NCI-H187 (cell line): ENCODE measurements around the gene DPP7.

Experiments
- DNase-seq, 2 experiments: peaks; one replicate each; lab custom pipeline; 2025; lab: John Stamatoyannopoulos, UW

The DPP7 gene

GRCh38 chr9:137088121-137088520 lies 26.4 kb downstream of the DPP7 start:
- DNase-seq, result no peak

DNA sequence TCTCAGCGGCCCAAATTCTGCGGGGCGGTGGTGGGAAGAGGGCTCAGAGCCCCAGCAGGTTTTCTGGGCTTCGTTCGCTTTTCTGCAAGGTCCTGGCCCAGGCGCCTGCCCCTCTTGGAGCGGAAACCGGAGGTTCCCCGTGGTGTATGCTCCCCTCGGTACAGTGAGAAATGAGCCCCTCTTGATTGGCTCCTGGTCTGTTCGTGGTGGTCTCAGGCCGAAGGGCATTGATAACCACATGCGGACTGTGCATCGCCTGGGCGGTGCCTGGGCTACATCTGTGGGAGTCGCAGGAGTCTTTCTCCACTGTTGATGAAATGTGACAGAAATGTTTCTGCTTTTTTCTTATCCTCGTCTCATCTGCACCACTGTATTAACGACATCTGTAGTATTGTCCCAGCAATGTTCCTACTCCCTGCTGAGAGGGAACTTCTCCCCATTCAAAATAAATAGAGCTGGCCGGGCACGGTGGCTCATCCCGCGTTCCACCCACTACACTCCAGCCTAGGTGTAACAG lies 27.1 kb downstream of the DPP7 start:
- no peak for DNase-seq

GRCh38 chr9:137086531-137087408 lies 27.8 kb downstream of the DPP7 start, which contains the start of gene MAN1B1:
Gene MAN1B1 (plus strand): TSS chr9:137086985. CDS start chr9:137087000, 15 bp downstream.
- peak; percentile 90 to 96 for DNase-seq

DNA sequence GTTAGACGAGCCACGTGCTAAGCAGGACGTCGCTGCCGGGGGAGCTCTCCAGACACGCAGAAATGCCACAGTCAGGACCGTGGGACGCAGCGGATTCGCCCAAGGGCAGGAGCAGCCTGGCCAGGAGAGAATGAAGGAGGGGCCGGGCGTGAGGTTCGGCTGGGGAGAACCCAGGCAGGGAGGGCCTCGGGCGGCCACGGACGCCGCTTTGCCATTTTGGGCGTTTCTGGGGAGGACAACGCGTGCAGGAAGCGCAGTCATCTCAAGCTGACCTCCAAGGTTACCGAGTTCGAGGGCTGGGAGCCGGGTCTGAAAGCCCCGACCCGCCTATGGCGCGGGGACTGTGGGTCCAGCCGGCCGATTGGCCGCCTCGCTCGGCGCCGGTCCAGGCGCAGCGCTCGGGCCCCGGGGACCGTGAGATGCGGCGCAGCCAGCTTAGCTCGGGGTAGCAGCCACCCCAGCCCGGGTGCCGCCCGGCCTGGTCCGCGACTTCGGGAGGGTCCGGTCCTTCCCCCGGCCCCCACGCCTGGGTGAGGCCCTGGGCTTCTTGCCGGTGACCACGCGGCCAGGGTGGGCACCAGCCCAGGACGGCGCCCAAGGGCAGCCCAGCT lies 28.5 kb downstream of the DPP7 start:
- no peak for DNase-seq

- DNase-seq, result peak in 1 of 2 experiments; percentile 27
Measured at GRCh38 chr9:137084526-137084925, 30.0 kb downstream of the DPP7 start.

GRCh38 chr9:137083394-137084004 lies 31.0 kb downstream of the DPP7 start:
- no peak for DNase-seq

- no peak for DNase-seq
Measured at GRCh38 chr9:137082925-137083290, 31.6 kb downstream of the DPP7 start.

DNA sequence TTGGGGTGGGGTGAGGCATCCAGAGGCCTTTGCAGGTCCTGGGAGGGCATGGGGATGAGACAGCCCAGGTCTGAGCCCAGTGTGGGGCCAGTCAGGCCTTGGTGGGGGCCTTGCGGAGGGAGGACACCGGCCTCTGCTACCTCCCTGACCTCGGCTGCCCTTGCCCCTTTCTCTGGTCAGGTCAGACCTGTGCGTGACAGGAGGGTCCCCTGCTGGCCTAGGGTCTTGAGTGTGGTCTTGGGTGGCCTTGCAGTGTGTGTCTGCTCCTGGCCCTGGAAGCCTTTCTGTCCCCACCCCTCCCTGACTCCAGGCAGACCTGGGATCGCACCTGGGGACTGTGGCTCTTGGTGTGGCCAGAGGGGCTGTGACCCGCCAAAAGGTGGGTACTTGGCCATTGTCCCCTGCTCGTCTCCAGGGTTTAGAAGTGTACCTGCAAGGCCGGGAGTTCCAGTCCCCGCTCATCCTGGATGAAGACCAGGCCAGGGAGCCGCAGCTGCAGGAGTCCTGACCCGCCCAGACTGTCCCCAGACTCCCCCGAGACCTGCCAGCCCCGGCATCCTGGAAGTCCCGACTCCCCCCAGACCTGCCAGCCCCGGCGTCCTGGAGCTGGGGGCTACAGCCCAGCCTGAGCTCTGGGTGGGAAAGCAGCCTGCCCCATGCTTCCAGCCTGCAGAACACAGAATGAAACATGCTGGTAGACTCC lies 32.2 kb downstream of the DPP7 start:
- no peak for DNase-seq

- no peak for DNase-seq
Measured at GRCh38 chr9:137080260-137081122, 34.0 kb downstream of the DPP7 start.

- DNase-seq, result no peak
Measured at GRCh38 chr9:137079401-137079787, 35.1 kb downstream of the DPP7 start.

DNA sequence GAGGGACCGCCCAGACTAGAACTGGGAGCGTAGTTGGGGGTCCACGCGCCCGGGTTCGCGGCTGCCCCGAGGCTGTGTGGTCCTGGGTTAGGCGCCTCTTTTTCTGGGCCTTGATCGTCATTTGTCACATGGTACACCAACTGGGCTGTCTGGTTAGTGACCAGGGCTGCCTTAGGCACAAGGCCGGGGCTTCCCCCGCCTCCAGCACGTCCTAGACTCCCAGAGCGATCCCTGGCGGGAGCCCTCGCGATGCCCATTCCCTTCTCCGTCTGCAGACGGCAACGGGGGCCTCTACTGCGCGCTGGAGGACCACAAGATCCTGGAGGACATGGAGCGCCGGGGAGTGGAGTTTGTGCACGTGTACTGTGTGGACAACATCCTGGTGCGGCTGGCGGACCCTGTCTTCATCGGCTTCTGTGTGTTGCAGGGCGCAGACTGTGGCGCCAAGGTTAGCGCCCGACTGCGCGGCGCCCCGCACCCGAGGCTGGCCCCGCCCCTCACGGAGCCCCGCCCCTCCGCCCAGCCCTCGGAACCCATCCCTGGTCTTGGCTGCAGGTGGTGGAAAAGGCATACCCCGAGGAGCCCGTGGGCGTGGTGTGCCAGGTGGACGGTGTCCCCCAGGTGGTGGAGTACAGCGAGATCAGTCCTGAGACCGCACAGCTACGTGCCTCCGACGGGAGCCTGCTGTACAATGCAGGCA lies 35.7 kb downstream of the DPP7 start:
- DNase-seq, result peak; percentile 11 to 33

GRCh38 chr9:137077758-137078693 lies 36.5 kb downstream of the DPP7 start:
- DNase-seq, result no peak

GRCh38 chr9:137077010-137077747 lies 37.4 kb downstream of the DPP7 start, which contains the start of gene UAP1L1:
Gene UAP1L1 (plus strand): TSS chr9:137077517. CDS start chr9:137077533, 16 bp downstream.
- DNase-seq, result no peak

GRCh38 chr9:137076636-137077009 lies 37.9 kb downstream of the DPP7 start:
- DNase-seq, result no peak

DNA sequence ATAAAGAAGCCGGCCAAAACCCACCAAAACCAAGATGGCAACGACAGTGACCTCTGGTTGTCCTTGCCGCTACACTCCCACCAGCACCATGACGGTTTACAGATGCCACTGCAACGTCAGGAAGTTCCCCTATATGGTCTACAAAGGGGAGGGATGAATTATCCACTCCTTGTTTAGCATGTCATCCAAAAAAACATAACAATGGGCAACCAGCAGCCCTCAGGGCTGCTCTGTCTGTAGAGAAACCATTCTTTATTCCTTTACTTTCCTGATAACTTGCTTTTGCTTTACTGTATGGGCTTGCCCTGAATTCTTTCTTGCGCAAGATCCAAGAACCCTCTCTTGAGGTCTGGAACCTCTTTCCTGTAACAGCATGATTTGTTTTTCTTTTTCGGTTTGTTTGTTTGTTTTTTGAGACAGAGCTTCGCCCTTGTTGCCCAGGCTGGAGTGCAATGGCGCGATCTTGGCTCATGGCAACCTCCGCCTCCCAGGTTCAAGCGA lies 39.2 kb downstream of the DPP7 start:
- no peak for DNase-seq

- no peak for DNase-seq
Measured at GRCh38 chr9:137074657-137075274, 39.8 kb downstream of the DPP7 start.

DNA sequence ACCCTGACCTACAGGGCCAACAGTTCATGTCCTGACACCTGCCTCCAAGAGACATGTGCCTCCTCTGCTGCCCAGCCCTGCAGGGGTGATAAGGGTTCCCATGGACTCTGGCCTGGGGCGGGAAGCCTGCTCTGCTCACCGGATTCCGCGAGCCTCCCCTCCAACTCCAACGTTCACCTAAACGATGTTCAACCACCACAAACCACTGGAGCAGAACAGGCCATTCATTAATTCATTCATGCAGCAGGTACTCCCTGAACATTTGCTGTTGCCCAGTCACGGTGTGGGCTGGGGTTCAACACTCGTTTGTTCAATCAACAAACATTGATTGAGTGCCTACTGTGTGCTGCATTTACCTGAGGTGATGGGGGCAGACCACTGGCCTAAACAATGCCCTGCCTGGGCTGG lies 40.5 kb downstream of the DPP7 start:
- no peak for DNase-seq

- DNase-seq, result no peak
Measured at GRCh38 chr9:137071282-137071681, 43.3 kb downstream of the DPP7 start.
